Stimulated activated CD4-positive, alpha-beta T cell treated with anti-CD3 and anti-CD28 coated beads, Interleukin-1b, Interleukin-23, amount 100 ng/mL, for 48 hours (primary cell): ENCODE measurements around the gene LPAR1.

Experiments
- DNase-seq: peaks from one replicate; pipeline ENCODE4 v3.0.0-alpha.2; 2020

The LPAR1 gene

DNA sequence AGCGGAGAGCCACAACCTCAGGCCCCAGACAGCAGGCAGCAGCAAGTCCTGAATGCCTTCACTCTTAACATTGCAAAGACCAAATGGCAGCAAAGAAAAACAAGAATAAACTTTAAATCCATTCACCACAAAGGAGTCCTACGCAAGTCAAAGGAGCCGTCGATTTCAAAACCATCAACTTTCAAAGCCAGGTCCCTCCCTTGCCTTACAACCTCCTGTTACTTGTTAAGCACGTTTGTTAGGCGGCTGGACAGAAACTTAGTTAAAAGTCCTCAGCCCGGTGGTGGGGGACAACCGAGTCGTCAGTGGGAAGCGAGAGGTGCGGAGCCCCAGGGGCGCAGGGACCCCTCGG, 938 bp downstream of the LPAR1 start:
- DNase-seq = no peak

DNA sequence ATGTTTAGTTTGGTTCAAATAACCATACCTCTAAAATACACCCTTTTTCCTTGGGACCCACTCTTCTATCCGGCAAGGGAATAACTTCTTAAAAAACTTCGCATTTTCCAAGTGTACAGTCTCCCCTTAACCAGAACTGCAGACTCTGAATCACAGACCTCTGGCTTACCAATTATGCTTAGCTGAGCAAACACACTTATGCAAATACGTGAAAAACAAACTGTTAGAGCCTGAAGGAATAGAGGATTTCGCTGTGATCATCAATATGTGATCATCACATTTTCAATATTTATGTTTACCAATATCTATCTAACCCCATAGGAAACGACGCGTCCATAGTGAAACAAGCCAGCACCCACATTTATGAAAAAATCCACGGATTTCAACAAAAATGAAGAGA, 1.3 kb downstream of the LPAR1 start:
- no peak for DNase-seq

DNA sequence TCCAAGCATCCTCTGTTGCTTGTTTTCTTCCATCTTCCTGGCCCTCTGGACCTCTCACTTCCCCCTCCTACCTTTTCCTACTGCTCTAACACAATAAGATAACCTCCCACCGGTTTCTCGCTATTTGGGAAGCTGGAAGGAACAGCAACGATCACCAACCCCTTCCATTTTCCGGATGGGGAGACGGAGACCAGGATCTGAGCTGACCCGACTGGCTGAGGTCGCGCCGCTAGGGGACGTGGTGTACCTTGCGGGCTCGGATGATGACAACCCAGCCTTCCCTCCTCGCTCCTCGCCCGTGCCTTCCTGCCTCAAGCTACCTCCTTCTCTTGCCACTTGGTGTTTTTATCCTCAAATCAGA, 1.9 kb downstream of the LPAR1 start:
- DNase-seq = no peak

DNA sequence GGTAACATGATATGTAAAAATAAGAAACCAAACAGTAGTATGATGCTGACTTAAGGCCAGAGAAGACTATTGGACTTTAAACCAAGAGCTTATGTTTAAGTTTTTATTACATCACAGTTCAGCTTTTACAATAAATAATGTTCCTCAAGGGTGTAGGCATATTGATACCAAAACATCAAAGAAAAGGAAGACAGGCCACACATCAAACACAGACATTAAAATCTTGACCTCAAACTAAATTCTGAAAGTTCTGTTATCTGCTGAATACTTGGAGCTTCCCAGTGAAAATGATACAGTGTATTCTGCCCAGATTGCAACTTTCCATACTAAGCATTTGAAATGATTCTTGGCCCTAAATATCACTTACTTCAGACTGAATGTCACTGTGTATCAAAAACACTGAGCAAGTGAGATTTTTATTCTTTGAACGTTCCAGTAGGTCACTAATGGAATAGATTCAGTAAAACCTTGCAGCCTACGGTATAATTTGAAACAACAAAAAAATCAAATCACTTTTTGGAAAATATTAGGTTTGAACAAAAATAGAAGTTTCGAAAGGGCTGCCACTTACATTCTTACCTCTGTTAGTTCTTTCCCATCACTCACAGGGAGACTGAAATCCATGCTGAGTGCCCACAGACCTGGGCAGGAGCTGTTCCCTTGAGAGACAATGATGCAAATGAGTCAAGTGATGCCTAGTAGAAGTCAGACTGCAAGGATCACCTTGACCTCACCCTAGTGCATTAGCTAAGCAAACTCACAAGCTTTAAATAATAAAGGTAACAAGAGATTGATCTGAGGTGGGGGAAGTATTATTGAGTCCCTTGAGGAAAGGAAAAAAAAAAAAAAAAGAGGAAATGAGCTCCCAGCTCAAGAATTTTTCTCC, 2.5 kb downstream of the LPAR1 start:
- no peak for DNase-seq

- DNase-seq = no peak
Measured at GRCh38 chr9:111034898-111035539, 3.3 kb downstream of the LPAR1 start.

DNA sequence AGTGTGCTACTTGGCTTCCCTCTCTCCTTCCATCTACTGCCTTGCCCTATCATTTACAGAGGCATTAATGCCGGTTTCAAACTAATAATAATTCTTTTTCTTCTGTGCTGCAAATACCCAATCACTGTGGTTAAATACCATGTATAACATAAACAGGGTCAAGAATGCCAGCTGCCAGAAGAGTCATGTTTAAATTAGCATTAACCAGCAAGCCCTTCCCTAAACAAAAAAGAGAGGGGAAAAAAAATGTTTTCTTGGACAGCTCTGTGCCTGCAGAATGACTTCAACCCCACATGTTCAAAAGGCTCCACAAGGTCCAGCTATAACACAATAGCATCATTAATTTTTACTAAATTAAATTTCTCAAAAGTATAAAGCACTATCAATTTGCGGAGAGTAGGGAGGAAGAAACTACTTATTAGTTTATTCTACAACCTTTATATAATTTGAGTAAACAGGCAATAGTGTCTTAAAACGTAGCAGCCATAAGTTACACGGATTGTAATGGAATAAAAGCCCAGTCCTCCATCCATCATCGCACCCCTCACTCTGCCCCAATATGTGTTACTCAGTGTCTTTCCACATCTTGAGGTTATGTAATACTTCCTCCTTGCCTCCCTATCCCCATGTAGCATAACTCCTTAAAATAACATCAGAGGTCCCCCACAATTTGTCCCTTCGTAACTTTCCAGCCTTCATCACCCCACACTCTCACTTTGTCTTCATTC, 3.9 kb downstream of the LPAR1 start:
- no peak for DNase-seq

GRCh38 chr9:111030492-111030891, 7.8 kb downstream of the LPAR1 start:
- no peak for DNase-seq

- DNase-seq = no peak
Measured at GRCh38 chr9:111029260-111029659, 9.0 kb downstream of the LPAR1 start.

DNA sequence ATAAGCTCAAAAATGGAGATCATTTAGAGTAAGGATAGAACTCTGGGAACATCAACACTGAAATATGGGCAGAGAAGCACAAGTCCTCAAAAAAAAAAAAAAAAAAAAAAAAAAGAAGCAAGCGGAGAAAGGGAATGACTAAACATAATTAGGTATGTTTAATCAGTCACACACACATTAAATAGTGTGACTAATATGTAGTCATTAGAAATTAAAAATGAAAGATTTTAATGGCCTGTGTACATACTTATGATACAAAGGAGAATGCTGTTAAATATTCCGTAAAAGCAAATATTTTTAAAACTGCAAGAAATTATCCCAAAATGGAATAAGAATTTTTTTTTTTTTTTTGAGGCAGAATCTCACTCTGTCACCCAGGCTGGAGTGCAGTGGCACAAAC, 10.5 kb downstream of the LPAR1 start:
- DNase-seq = no peak

GRCh38 chr9:111023128-111023527, 15.1 kb downstream of the LPAR1 start:
- DNase-seq = no peak

GRCh38 chr9:111020594-111020993, 17.7 kb downstream of the LPAR1 start:
- no peak for DNase-seq

DNA sequence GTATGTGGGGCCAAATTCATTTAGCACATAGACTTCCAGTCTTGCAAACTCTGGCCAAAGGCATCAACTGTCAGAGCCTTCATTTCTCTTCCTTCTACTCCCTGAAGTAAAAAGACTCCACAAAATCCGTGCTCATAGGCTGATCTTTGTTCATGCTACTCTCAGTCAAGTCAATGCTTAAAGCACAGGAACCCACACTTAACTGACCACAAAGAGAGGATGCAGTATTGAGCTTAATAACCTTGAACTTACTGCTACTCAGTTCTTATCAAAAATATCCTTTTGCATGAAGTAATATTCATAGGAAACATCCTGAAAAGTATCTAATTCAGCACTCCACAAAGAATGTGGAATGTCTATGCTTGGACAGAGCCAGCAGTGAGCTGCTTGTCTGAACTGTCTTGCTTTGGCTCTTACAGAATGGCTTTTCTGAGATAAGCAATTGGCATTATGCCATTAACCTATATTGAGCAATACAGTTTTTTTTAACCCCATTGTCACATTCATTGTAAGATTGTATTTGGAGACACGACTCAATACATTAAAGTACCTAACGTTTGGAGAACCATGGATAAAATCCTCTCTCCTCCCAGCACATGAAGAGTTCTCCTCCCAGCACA, 21.7 kb downstream of the LPAR1 start:
- no peak for DNase-seq

DNA sequence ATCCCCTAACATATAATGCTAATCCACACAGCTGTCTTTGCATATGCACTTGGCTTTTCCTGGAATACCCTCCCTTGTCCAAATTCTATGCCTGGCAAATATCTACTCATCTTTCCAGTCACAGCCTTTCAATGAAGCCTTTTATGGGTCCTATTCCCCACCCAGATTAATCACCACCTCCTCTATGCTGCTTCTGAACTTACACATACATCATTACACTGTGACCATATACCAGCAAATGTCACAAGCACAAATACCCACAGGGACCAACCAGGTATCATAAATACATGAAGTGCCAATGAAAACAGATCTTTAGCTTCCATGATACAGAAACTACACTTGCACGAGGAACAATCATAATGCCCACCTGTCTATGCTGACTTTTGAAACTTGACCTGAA, 22.3 kb downstream of the LPAR1 start:
- no peak for DNase-seq

DNA sequence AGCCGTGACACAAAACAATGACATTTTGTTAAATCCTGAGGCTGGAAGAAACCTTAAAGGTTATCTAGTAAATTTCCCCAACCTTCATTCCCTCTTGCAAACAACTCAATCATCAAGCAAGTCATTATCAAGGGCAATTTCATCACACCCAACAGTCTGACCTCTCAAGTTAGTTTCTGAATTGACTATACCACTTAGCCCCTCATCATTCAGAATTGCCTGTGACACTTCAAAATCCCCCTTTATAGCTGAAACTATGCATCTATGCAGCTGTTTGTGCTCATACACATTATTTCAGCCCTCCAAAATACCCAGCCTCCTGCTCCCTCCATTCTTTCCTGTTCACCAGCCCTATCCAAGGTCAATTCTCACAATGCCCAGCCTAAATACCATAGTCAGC, 24.6 kb downstream of the LPAR1 start:
- DNase-seq = no peak

- DNase-seq = no peak
Measured at GRCh38 chr9:111013250-111013649, 25.0 kb downstream of the LPAR1 start.

DNA sequence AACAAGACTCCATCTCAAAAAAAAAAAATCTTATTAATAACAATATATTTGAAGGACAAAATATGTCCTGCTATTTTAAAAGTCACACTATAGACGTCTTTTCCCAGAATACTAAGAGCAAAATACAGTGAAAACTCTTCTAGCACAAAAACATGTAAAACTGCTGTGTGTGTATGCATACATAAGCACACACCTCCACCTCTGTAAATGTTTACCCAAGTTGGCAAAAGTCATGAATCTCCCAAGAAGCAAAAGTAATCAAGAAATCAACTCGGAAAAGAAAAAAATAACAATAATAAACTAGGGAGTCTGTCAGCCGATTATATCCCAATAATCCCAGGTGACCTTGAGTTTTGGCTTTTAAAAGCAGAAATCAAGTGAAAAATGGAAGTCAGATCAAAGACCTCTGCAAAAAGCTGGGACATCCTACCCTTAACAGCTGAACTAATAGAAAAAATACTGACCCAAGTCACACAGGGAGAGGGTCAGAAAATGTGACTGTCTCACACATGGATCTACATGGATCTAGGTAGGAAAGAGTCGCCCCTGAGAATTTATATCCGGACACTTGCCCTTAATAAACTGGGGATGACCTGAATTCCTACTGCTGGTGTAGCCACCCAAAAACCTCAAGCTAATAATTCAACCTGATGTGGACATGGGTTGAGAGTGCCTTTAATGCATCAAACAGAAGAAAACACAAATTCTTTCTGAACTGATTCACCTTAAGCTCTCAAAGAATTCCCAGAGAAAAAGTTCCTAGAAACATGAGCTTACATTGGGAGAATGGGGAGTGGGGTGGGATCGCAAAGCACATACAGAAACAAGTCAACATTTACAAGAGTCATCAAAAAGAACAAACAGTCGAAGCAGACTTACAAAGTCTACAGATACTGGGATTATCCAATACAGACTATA, 29.9 kb downstream of the LPAR1 start:
- DNase-seq = no peak

DNA sequence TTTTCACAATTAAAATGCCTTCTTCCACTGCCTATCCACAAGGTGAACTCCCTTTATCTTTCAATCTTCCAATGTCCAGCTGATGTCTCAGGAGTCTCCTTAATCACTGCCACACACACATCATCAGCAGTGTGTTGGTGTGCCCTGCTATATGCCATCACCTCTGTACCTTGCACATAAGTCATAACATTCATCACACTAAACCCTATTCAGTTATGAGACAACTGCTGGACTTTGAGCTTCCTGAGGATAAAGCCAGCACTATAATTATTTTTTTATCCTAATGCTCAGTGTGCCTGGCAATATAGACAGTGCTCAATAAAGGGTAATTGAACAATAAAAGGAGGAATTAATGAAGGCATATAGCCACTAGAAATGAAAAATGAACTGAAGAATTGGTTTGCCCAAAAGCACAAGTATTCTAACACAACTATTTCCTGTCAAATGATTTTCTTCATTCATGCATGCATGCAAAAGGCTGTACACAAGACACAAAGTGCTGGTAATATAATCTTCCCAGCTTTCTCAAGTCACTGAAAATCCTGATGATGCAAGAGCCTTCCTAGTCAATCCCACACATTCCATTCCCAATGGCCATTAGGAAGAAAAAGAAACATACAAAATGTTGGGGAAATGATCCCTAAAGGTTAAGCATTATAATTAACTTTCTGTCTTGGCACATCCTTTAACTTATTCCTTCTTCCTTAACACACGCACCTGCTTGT, 32.4 kb downstream of the LPAR1 start:
- DNase-seq = no peak

- no peak for DNase-seq
Measured at GRCh38 chr9:111004936-111005335, 33.3 kb downstream of the LPAR1 start.

DNA sequence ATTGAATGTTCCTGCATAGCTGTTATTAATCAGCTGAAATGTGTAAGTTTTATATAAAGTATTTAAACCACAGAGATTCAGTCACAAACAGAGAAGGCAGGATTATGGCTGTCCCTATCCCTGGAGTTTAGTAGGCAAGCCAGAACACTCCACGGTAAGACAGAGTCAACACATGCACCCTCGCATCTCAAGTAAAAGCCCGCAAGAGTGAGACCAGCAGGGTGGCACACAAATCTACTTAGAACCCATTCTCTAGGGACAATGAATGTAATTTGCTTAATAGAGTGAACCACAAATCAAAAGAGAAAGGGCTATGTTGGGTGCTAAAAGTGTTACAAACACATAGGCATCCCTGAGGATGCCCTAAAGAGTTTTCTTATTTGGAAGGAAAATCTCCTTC, 35.1 kb downstream of the LPAR1 start:
- DNase-seq = no peak

DNA sequence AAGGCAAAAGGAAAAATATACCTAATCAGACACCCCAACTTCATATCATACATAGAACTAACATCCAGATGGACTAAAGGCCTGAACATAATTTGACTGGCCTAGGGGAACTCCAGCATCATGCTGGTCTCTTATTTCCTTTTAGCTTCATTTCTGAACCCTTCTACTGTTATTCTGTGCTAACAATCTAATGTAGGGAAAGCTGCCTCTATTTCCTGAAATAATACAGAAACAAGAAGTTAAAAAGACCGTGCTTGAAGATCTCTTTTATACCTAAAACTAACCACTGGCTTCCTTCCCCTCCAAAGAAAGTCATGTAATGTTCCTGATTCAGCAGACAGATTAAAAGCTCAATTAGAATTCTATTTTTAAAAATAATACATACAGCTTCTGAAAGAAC, 36.7 kb downstream of the LPAR1 start:
- no peak for DNase-seq

- no peak for DNase-seq
Measured at GRCh38 chr9:111000202-111000601, 38.1 kb downstream of the LPAR1 start.

DNA sequence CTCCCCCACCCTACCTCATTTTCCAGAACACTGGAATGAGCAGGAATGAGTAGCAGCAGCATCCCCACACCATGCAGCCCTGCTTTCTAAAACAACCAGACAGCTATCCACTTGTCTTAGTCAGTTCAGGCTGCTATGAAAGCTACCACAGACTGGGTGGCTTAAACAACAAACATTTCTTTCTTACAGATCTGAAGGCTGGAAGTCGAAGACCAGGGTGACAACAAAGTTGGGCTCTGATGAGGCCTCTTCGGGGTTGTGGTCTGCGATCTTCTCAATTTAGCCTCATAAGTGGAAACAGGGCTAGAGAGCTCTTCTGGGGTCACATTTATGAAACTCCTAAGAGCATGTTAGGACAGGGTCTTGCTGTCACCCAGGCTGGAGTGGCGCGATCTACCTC, 38.9 kb downstream of the LPAR1 start:
- DNase-seq = no peak
